G401.6 (cell line): ENCODE data around the gene OASL.
"Not testable (repeated sequence)": the region's sequence is repeated elsewhere in the genome, so short reads cannot be mapped to it uniquely, and the experiment has no call there.

ENCODE experiments used
- FAIRE-seq: peaks from 2 replicates; lab custom pipeline; 2012; peaks lifted over from hg19 to GRCh38; lab: Jason Lieb, UNC

The OASL gene

DNA sequence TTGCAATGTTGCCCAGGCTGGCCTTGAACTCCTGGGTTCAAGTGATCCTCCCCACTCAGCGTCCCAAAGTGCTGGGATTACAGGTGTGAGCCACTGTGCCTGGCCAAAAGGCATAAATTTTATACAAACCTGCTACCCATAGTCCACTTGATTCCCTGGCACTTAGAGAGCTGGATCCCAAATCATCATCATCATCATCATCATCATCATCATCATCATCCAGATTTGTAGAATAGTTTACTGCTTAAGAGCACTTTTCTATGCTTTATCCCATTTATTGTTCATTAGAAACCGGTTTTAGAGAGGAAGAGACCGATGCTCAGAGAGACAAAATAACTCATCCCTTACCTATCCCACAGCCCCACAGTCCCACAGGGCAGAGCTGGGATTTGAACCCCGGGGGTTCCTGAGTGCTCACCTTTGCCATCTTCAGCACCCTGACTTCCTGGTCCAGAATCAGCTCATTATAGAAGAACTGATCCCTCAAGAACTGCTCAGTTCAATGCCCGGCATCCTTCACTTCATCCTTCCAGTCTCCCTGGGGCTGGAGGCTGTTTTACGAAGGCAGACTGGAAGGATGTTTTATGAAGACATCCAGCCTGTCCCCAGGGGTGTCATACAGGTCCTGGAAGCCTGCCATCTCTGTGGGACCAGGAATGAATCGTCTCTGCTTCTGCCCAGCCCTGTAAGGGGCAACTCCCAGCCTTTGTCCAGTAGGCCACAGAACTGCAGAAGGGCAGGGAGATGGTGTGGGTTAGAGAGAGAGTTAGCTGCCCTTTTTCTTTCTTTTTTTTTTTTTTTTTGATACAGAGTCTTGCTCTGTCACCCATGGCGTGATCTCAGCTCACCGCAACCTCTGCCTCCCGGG, 20.2 kb upstream of the OASL start:
- no peak for FAIRE-seq

DNA sequence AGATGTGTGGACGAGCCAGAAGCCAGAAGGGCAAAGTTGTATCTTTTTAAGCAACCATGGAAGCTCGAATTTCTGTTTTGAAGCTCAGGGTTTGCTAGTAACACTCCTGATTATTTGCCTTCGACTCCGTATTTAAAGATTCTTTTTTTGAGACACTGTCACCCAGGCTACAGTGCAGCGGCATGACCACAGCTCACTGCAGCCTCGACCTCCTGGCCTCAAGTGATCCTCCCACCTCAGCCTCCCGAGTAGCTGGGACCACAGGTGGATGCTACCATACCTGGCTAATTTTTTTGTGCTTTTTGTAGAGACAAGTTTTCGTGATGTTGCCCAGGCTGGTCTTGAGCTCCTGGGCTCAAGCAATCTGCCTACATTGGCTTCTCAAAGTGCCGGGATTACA, 18.7 kb upstream of the OASL start:
- FAIRE-seq = no peak

DNA sequence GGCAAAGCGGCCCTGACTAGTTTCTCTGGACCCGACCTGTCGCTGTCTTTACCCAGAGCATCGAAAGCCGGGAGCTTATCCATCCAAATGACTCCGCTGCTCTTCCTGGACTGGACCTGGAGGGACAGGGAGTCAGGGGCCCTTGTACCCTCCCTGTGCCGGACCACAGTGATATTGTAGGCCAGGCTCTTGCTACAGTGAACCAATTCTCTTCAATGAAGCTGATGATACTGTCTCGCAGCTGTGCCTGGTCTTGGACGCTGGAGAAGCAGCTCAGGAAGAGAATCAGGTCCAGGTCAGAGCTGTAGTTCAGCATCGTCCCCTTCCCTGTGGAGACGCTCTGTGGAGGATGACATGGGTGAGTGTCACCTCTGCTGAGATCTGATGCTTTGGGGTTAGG, 14.7 kb upstream of the OASL start:
- no peak for FAIRE-seq

DNA sequence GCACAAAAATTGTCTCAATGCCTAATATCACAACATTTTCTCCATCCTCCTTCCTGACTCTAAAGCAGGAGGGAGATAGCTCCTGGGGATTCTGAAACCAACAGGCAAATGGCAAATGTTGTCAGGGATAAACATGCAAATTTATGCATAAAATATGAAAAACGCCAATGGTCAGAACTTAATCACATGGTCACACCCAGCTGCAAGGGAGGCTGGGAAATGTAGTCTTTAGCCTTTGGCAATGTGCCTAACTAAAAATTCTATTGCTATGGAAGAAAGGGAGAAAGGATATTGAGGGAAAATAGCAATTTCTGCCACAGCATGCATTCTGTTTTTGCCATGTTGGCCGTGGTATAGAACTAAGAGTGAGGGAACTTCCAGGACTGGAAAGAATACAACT, 11.7 kb upstream of the OASL start:
- FAIRE-seq = no peak

DNA sequence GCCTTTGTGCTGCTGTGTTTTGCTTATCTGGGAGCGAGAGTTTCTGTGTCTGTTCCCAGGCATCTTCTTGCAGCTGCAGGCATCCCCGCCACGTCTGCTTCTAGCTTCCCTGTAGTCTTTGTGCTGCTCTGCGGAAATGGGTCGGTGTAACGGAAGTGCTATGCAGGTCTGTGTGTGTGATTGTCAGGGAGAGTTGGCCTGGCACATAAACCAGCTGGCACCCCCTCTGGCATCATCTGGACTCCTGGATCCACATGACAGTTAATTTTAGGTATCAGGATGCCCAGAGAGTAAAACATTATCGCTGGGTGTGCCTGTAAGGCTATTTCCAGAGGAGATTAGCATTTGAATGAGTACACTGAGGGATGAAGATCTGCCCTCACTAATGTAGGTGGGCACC, 9.4 kb upstream of the OASL start:
- FAIRE-seq = no peak

DNA sequence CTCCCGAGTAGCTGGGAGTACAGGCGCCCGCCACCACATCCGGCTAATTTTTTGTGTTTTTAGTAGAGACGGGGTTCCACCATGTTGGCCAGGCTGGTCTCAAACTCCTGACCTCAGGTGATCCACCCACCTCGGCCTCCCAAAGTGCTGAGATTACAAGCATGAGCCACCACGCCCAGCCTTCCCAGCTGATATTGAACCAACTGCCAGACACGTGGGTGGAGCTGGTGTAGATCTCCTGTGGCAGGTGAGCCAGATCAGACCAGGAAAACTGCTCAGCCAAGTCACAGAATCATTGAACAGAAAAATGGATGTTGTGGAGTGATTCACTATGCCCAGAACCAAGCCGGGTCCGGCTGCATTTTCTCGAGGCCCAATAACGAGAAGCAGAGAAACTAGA, 8.4 kb upstream of the OASL start:
- FAIRE-seq = not testable (repeated sequence)

DNA sequence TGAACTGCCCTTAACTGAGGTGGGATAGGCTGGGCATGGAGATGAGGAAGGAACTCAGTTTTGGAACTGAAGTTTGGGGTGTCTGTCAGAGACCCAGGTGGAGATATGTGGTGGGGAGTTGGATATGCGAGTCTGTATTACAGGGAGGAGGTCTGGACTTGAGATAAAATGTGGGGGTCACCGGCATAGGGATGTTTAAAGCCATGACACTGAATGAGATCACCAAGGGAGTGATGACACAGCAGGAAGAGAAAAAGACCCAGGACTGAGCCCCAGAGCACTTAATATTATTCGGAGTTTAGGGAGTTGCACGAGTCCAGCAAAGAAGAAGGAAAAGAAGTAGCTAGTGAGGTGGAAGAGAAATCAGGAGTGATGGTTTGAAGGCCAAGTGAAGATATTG, 4.0 kb upstream of the OASL start:
- no peak for FAIRE-seq

DNA sequence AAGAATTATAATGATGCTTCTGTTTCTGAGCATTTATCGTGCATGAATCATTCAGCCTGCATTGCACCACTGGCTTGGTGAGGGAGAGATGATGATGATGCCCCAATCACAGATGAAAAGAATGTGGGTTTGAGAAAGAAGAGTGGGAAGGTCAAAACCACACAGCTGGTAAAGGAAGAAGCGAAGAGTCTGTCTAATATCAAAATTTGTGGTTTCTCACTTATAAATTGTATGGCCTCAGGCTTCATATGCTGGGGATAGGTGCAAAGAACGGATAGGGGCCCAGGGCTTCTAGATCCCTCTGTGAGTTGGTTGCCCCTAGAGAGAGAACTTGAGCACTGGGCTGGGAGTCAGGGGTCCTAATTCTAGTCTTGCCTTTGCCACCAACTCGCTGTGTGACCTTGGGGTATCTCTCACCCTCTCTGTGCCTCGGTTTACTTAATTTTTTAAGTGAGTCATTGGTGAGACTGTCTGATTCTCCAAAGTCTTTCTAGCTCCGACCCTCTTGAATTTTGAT, 2.2 kb downstream of the OASL start:
- FAIRE-seq = no peak

DNA sequence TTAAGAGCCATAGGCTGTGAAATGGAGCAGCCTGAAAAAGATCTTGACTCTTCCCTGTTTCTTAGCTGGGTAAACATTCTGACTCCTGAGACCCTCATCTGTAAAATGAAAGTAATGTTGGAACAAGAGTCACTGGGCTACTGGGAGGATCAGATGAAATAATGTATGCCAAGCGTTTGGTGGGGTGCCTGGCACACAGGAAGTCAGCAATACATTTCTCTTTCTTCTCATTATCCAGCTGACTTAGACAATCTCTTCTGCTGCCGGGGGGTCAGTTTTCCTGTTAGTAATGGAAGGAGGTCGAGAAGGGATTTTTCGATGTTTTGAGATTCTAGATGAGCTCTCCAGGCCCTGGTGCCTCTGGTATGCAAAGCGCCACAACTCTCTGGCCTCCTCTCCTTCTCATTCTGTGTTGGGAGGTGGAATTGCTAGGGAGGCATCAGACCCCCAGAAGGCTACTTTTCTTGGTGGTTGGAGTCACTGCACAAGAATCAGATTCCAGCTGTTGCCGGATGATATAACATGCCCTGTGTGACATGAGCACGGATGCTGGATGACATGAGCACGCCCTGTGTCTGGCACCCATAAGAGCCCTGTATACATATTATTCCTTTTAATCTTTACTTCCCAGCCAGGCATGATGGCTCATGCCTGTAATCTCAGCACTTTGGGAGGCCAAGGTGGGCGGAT, 4.3 kb downstream of the OASL start:
- FAIRE-seq = no peak

DNA sequence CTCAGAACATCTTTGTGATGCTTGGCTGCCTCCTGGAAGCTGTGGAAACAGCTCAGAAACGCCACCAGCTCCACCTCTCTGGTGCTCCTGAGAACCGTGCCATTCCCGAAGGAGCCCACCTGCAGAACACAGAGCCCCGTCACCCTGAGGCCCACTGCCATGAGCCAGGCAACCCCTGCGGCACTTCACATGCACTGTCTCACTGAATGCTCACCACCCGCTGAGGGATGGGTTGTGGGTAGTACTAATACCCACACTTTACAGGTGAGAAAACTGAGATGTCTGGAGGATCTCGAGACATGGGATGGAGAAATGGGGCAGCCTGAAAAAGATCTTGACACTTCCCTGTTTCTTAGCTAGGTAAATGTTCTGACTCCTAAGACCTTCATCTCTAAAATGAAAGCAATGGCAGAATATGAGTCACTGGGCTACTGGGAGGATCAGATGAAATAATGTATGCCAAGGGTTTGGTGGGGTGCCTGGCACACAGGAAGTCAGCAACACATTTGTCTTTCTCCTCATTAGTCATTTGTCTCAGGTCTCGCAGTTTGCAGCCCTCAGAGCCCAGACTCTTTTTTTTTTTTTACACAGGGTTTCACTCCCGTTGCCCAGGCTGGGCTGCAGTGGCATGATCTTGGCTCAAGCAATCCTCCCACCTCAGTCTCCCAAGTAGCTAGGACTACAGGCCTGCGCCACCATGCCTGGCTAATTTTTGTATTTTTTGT, 5.3 kb downstream of the OASL start:
- no peak for FAIRE-seq

DNA sequence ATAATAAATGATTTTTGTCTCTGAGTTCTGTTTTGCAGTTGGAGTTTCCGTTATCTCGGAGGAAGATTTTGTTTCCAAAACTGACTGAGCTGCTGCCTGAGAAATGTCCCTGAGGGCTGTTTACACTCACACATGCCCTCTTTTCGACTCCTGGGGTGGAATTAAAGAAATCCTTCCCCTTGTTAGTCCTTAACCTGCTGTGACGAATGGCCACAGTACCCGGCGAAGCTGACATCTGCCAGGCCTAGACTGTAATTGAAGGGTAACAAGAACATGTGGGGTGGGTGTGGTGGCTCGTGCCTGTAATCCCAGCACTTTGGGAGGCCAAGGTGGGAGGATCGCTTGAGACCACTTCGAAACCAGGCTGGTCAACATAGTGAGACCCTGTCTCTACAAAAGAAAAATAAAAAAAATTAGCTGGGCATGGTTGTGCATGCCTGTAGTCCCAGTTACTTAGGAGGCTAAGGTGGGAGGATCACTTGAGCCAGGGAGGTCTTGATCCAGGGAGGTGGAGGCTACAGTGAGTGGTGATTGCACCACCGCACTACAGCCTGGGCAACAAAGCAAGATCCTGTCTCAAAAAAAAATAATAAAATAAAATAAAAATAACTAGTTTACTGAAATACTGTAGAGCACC, 8.4 kb downstream of the OASL start:
- FAIRE-seq = no peak

DNA sequence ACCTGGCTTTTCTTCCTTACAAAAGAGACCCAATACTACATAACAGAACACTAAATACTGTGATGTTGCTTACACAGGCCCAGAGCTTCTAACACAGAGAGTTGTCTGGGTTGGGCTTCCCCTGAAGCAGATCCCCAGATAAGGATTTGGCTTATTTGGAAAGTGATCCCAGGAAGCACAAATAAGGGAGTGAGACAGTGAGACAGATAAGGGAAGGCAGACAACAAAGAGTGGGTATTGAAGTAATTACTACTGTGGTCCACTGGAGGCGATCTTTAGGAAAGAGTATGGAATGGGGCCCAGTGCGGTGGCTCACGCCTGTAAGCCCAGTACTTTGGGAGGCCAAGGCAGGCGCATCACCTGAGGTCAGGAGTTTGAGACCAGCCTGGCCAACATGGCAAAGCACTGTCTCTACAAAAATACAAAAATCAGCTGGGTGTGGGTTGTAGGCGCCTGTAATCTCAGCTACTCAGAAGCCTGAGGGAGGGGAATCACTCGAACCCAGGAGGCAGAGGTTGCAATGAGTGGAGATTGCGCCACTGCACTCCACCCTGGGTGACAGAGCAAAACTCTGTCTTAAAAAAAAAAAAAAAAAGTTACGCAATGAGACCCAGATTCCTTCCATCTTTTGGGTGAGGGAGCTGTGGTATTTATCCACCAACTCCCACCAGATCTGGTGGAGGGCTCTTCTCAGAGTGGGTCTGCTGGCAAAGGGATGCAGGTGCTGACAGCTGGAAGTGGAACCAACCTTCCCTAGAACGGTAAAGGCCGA, 12.6 kb downstream of the OASL start:
- FAIRE-seq = no peak

DNA sequence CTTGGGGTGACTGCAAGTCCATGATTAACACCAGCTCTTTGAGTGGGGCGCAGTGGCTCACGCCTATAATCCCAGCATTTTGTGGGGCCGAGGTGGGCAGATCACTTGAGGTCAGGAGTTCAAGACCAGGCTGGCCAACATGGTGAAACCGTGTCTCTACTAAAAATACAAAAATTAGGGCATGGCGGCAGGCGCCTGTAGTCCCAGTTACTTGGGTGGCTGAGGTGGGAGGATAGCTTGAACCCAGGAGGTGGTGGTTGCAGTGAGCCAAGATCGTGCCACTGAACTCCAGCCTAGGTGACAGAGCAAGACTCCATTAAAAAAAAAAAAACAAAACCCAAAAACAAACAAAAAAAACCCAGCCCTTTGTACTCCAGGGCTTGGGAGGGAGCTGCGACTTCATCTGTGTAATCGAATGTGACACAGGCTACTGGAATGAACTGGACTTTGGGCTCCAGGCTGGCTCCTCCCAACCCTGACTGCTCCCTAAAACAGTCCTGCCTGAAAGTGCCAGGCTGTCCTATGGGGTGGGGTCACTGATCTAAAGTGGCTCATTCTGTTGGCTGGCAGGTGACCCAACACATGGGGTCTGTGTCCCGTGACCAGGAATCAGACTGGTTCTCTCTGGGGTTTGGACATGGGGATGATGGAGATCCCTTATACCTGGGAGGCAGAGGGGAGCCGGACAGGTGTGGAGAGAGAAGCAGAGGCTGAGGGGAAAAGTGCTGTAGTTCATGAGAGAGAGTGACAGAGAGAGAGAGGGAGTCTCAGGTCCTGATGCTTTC, 13.4 kb downstream of the OASL start:
- no peak for FAIRE-seq

DNA sequence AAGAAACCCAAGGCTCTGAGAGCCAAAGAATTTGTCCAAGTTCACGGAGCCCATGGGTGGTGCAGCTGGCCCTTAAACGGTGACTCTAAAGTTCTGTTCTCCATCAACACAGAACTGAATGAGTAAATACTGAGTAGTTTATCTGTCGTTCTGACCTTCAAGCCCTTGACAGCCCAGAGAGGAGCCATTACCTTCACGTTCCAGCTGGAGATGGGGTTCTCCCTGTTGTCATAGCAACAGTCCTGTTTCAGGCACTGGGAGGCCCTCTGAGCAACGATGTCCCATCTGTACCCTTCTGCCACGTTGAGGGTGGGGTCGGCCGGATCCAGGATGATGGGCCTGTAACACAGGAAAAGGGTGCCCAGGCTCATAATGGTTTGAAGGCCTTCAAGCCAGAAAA, 15.2 kb downstream of the OASL start:
- FAIRE-seq = no peak

DNA sequence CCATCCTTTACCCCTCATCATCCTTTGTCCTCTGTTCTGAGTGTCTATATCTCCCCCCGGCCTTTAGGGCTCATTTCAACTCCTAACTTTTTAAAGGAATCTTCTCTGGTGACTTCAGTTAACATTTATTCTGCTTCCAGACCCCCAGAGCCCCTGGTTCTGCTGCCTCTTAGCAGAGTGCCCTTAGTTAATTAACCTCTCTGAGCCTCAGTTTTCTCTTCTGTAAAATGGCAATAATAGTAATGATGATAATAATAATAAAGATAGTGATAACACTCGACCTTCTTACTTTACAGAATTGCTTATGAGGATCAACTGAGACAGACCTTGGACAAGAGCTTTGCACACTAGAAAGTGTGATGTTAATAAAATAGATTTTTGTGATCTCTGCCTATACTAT, 16.3 kb downstream of the OASL start:
- no peak for FAIRE-seq

DNA sequence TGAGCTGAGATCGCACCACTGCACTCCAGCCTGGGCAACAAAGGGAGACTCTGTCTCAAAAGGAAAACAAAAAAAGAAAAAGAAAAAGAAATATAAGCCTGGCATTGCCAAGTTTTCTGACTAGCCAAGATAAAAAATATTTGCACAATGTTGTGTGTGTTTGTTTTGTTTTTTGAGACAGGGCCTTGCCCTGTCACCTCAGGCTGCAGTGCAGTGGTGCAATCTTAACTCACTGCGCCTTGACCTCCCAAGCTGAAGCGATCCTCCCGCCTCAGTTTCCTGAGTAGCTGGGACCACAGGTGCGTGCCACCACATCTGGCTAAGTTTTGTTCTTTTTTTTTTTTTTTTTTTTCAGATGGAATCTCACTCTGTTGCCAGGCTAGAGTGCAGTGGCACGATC, 17.3 kb downstream of the OASL start:
- FAIRE-seq = no peak

DNA sequence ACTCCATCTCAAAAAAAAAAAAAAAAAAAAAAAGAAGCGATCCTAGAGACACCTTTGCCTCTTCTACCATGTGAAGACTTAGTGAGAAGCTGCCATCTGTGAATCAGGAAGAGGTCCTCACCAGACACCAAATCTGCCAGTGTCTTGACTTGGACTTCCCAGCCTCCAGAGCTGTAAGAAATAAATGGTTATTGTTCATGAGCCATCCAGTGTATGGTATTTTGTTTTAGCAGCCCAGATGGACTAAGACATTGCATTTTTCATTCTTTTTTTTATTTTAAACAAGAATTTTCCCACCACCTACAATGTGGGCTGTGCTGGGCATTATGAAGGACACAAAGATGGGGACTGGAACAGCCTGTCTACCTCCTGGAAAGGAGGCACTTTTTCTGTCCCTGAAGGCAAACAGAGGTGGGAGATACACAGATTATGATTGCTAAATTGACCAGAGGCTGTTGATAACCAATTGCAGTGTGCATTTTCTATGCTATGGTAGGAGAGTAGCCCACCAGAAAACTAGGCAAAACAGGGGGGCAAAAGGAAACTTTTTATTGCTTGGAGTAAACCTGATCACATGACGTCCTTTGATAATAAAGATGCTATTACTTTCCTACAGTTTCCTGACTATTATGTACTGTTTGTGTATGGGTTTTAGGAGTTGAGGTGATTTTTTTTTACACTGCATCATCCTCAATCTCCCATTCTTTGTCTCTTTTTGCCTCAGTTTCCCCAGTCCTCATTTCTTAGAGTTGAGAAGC, 20.0 kb downstream of the OASL start:
- no peak for FAIRE-seq

DNA sequence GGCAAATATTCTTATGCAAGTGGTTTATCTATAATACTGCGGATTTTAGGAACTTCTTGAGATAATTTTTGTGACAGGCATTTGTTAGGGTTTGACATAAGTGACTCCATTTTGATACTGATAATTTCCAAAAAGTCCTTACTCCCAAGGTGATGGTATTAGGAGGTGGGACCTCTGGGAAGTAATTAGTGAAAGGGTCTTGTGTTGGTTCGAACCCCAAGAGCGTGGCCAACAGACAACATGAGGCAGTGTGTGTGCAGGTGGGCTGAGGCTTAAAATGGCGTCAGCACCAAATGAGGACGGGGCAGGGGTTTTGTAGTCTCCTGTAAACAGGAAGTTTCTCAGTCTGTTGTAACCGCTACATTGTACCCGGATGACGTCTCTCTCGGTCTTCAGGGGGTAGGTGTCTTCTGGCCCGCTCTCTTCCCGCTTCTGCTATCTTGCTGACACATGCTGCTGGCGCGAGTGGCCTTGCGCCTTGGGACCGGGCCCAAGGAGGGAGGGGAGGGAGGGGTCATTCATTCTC, 21.0 kb downstream of the OASL start:
- no peak for FAIRE-seq

DNA sequence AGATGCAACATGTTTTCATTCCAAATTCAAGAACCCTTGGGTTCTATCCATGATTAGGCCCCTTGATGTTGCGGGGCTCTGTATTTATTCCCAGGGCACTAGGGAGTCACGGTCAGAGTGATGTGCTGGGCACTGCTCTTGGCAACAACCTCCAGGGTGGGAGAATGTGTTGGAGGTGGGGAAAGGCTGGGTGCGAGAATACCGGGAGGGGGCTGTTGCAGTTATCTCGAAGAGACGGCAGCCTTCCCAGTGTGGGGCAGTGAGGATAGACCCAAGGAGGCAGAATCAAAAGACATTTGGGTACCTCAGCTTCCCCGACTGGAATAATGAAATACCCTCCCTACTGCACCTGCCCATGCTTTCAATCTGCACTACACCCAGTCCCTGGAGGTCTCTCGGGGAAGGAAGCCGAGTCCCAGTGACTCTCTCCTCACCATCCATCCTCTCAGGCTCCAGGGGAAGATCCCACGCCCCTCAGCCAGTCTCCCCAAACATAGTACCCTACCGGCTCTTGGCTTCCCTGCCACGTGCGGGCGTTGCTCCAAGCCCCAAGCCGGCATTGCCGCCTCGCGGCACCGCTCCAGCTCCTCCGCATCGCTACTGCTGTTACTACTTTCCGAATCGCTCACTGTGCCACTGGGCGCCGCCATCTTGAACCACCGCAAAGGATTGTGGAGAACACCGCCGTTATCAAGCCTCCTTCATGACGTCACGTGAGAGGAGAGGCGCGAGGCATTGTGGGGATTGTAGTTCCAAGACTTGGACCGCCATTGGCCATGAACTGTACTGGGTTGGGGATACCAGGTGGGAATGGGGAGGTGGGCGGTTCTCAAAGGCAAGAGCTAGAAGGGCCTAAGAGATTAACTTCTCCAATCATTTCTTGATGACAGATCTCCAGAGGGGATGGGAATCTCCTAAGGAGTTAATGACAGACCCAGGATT, 22.9 kb downstream of the OASL start, which contains the start of gene C12orf43:
Gene C12orf43, minus strand, starts transcription at position 663 of the 942 bp plus-strand sequence. Its CDS starts 13 bp downstream, at position 650.
- FAIRE-seq = peak; percentile 93
